GM19351 (cell line): Measurements from ENCODE around the gene ABCC2.

Experiments
- ATAC-seq: cut with Tn5 transposase; IDR thresholded peaks from one replicate; pipeline ENCODE4 v1.9.1; 2021; ENCODE audit warnings: mild to moderate bottlenecking, moderate library complexity; ENCODE audit not compliant: unreplicated experiment

ABCC2 gene

DNA sequence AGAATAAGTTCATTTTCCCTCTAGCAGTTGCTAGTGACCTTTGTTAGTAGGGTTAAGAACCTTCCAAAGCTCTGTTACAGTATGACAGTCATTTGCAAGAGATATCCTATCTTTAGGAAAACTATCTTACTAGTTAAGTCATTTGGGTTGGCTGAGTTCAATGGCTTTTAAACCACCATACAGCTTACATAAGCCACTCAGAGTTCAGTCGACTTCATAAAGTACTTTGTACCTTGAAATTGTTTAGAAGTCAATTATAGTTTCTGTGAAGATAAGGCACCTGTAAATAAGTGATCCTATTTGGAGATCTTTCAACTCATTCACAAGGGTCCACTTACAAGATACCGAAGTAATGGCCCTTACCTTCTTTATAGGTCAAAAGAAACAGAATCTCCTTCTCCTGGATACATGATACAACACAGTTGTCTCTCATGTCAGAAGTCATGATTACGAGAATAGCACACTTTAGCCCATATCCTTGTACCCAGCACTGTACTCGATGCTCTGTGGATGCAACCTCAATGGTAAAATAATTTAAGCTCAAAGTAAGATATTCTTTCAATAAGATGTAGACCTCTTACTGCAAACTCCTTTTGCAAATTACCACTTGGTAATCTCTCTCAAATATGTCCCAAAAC is 11.9 kb upstream of the ABCC2 start:
- no peak for ATAC-seq

DNA sequence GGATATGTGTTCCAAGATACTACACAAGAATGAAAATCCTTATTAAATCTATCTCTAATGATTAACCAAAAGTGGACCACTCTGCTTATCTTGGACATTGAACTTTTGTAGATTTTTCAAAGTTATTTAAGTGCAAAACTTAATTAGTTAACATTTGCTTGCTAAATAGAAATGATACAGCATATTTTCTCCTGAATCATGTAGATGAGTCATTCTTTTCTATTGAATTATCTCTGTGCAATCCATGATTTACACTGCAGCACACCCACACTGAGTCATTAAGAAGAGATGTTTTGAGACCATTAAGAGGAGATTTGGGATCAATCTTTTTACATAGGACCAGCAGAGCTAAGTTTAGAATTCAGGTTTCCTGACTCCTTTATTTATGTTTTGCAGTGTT is 6.6 kb upstream of the ABCC2 start:
- ATAC-seq, result no peak

GRCh38 chr10:99777918-99778714 is 4.3 kb upstream of the ABCC2 start:
- no peak for ATAC-seq

DNA sequence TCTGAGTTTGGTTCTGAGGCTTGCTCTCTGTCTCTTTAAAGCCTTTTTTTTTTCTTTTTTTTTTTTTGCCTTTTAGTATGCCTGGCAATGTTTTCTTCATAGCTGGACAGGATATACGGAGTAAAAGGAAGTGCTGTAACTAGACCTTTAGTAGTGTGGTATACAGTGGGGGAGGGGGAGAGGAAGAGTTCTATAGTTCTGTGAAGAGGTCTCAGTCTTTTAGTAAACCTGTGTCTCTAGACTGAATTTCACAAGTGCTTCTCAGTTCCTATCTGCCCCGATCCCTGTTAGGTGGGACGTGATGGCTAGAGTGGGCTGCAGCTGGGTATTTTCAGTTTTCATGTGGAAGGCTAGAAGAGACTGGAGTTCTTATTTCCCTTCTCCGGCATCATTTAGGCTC is 3.1 kb upstream of the ABCC2 start:
- no peak for ATAC-seq

- ATAC-seq, result no peak
Measured at GRCh38 chr10:99781734-99782429, 558 bp upstream of the ABCC2 start.

DNA sequence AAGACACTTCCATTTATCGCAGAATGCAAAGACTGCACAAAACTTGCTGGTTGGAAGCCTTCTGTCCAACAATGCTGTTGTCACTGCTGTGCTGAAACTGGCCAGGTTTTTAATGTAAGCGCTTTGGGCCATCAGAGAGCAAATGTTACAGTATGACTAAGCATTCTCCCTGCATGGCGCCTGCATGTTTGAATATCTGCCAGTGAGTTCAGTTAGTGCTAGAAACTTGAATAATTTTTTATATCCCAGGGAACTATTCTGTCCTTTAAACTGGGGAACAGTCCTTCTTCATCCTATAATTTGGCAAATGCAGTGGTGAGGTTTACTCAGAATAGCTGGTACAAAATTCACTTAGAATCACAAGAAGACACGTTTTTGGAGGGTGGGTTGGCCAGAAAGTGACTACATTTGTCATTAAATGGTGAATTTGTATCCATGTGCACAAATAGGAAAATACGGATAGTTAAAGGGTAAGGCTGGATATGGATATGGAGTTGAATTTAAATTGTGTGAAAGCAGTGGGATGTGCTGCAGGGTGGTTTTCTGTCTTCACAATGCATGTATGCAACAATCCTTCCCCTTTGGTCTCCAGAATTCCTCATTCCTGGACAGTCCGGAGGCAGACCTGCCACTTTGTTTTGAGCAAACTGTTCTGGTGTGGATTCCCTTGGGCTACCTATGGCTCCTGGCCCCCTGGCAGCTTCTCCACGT is 1.7 kb downstream of the ABCC2 start:
- no peak for ATAC-seq

- ATAC-seq, result no peak
Measured at GRCh38 chr10:99784727-99785441, 2.4 kb downstream of the ABCC2 start.

- no peak for ATAC-seq
Measured at GRCh38 chr10:99785646-99786045, 3.2 kb downstream of the ABCC2 start.

DNA sequence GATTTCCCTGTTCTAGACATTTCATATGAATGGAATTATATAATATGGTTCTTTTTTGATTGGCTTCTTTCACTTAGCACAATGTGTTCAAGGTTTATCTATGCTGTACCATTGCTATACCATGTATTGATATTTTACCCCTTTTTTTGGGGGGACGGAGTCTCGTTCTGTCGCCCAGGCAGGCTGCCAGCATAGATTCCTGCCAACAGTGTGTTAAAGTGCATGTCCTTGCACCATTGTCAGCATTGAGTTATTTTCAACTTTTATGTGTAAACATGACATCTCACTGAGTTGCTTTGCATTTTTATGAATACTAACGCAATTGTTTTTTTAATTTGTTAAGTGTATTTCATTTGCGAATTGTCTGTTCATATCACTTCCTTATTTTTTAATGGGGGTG is 4.9 kb downstream of the ABCC2 start:
- no peak for ATAC-seq

GRCh38 chr10:99787782-99788445 is 5.5 kb downstream of the ABCC2 start:
- ATAC-seq, result no peak

DNA sequence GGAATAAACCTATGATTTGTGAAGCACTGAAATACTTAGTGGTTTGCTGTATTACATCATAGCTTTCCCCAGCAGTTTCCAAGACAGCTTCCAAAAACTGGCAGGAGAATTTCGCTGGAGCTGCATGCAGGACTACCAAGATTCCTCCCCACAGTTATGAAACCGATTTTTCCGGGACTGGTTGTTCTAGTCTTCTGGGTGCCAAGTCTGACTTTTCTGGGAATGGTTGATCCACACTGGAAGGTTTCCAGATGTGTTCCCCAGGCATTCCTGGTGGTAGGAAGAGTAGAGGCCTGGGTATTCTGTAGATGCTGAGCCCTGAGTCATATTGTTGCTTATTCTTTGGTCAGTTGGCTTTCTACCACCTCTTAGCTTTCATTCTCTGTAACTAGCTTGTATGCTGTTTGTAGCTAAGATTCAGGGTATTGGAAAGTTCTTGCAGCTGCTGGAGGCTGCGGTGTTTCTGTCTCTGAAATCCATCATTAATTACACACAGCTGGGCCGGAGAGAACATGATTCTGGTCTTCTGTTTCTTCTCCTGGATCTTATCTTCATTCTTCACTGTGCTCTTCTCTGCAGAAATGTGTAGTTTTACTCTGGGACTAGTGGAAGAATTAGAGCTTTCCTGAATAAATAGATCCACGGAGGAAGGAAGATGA is 6.3 kb downstream of the ABCC2 start:
- ATAC-seq, result no peak

DNA sequence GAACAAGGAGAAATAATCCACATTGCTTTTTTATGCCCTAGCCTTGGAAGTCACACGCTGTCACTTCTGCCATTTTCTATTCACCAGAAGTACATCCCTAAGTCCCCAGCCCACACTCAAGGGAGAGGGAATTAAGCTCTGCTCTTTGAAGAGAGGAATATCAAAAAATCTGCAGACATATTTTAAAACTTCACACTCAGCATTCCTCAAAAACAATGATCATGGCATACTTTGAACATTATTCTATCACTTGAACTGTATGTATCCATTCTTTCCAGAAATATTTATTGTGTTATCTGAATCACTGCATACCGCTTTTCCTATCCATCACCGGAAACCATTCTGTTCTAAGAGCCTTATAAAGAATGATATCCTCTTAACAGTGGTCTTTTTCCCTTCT is 9.4 kb downstream of the ABCC2 start:
- no peak for ATAC-seq

DNA sequence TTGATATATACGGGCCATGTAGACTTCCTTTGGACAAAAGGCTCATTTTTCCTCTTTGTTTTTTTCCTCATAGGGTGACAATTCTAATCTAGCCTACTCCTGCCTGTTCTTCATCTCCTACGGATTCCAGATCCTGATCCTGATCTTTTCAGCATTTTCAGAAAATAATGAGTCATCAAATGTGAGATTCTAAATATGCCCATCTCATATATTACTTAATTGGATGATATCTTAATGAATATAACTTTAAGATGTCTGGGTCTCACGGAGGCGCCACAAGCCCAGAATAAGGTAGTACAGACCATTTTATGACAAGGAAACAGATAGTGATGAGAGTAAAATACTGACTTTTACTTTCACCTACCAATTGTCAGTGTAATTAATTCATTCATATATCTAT is 11.4 kb downstream of the ABCC2 start:
- ATAC-seq, result no peak

GRCh38 chr10:99796928-99797327 is 14.5 kb downstream of the ABCC2 start:
- ATAC-seq, result no peak

GRCh38 chr10:99798031-99798430 is 15.6 kb downstream of the ABCC2 start:
- ATAC-seq, result no peak

DNA sequence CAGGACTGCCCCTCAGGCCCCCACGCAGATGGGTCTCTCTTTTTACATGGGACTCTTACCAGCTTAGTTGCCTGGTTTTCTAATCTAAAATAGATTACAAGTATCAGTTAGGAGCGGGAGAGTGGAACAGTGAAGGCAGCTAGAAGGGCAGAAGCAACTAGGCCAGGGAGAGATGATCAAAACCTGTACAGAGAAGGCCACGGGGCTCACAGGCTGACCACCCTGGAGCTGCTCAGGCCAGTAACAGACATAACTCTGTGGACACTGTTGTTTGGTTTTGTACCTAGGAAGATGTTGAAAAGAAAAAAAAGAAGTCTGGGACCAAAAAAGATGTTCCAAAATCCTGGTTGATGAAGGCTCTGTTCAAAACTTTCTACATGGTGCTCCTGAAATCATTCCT is 16.5 kb downstream of the ABCC2 start:
- ATAC-seq, result no peak

DNA sequence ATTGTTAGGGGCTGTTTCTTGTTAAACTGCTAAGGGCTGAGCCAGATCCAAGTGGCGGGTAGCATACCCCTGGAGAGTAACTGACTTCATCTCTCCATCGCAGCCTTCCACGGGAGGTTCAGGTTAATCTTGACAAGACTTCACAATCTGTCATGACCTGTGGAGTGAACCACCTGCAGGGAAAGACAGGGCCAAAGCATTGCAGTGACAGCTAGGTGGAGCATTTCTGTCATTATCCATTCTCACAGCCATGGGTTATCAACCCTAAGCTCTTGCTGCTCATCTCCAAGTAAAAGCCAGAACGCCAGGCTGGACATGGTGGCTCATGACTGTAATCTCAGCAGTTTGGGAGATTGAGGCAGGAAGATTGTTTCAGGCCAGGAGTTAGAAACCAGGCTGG is 17.2 kb downstream of the ABCC2 start:
- no peak for ATAC-seq

- ATAC-seq, result no peak
Measured at GRCh38 chr10:99804471-99804870, 22.0 kb downstream of the ABCC2 start.

DNA sequence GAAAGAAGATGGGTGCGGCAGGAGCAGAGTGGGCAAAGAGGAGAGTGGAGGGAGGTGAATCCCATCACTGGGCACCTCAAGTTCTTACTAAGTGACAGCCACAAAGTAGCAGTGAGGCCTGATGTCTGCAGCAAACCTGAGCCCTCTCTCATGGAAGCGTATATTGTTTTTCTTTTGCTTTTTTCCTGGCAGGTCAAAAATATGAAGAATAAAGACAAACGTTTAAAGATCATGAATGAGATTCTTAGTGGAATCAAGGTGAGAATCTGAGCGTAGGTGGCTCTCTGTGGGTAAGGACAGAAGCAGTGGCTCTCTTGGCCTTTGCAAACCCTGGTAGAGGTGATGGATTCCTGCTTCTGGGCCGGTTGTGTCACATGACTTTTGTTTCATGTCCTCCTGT is 22.8 kb downstream of the ABCC2 start:
- no peak for ATAC-seq

DNA sequence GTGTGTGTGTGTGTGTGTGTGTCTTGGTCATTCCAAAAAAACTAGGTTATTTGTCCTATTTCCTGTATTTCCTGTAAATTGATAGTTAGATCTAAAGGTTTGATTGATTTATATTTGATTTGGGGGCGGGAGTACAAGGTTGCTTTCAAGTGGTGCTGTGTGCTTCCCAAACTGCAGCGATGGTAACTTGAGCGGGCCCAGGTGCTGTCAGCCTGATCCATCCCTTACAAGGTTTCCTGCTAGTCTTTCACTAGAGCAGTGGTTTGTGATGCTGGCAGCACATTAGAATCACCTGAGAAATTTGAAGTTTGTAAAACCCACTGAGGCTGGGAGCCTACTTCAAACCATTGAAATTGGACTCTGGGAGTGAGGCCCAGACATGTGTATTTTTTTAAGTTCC is 23.7 kb downstream of the ABCC2 start:
- ATAC-seq, result no peak
